Choroid plexus epithelial cell (primary cell): ENCODE measurements around the gene SYTL2.
A peak's percentile ranks its signal among the peaks of the same experiment; 100 is the strongest.
"Not testable (repeated sequence)": the region's sequence is repeated elsewhere in the genome, so short reads cannot be mapped to it uniquely, and the experiment has no call there.

Experiments used
- DNase-seq: peaks from one replicate; pipeline ENCODE4 v3.0.0-alpha.2; 2010; ENCODE audit warnings: low read depth
- H3K4me3 ChIP-seq: 2 replicates; pipeline ENCODE4 v1.5.1; 2011; ENCODE audit warnings: low read depth, mild to moderate bottlenecking, control low read depth, low read length, moderate library complexity
- CTCF ChIP-seq: conservative IDR thresholded peaks from 2 replicates; pipeline ENCODE4 v1.5.1; 2011; ENCODE audit warnings: low read depth, mild to moderate bottlenecking, control low read depth, inconsistent platforms, low read length, moderate library complexity

SYTL2 gene

GRCh38 chr11:85685125-85685819, 125.7 kb downstream of the SYTL2 start:
- TF ChIP-seq CTCF, result no peak
- H3K4me3 ChIP-seq, result peak overlapping the region; percentile 60
- DNase-seq, result no peak

- peak; percentile 61 for DNase-seq
- peak overlapping the region; percentile 68 for H3K4me3 ChIP-seq
- TF ChIP-seq CTCF, result no peak
Measured at GRCh38 chr11:85682330-85683305, 128.3 kb downstream of the SYTL2 start.

- H3K4me3 ChIP-seq, result no peak overlapping the region
- no peak for TF ChIP-seq CTCF
- DNase-seq, result no peak
Measured at GRCh38 chr11:85680897-85681296, 130.0 kb downstream of the SYTL2 start.

GRCh38 chr11:85679576-85679975, 131.4 kb downstream of the SYTL2 start:
- no peak overlapping the region for H3K4me3 ChIP-seq
- TF ChIP-seq CTCF, result no peak
- no peak for DNase-seq

GRCh38 chr11:85673393-85673792, 137.5 kb downstream of the SYTL2 start:
- no peak overlapping the region for H3K4me3 ChIP-seq
- TF ChIP-seq CTCF, result no peak

GRCh38 chr11:85672105-85672902, 138.6 kb downstream of the SYTL2 start:
- TF ChIP-seq CTCF, result no peak
- no peak overlapping the region for H3K4me3 ChIP-seq
- no peak for DNase-seq

More at GRCh38 chr11:85673393-85673792, 137.5 kb downstream of the SYTL2 start:
- DNase-seq, result no peak

GRCh38 chr11:85670949-85671663, 139.8 kb downstream of the SYTL2 start:
- not testable (repeated sequence) for H3K4me3 ChIP-seq

More at GRCh38 chr11:85670949-85671663, 139.8 kb downstream of the SYTL2 start:
- not testable (repeated sequence) for DNase-seq
